Pancreas (tissue), 10 donors: ENCODE data around the gene UBAC2. TPM values are rescaled to one million over a fixed set of nuclear protein-coding genes. Genes with fewer than 3 reads are reported as not detected.

Source experiments
- ATAC-seq, 4 donors: fragments of 200-7000 bp; cut with Tn5 transposase; one replicate each; pipeline versions ENCODE4 v1.8.0 to v1.9.1; 2020; ENCODE audit warnings: mild to moderate bottlenecking in 4 of 4, moderate library complexity in 4 of 4
- DNase-seq, 6 donors: peaks; one replicate each; pipeline ENCODE4 v3.0.0-alpha.2; 2020
- FAIRE-seq: peaks from 2 replicates; lab custom pipeline; 2012; peaks lifted over from hg19 to GRCh38; lab: Jason Lieb, UNC
- H3K27ac ChIP-seq, 4 donors: fragments of 200-600 bp; sonication (generic); 1 replicate in 3 of 4; 2 replicates in 1 of 4; pipeline versions ENCODE4 v1.5.0 to v1.8.0; 2020
- H3K27me3 ChIP-seq, 4 donors: fragments of 200-600 bp; one replicate each; pipeline ENCODE4 v1.8.0; 2021
- H3K36me3 ChIP-seq, 3 donors: fragments of 200-600 bp; sonication (generic) in 1 of 3; one replicate each; pipeline versions ENCODE4 v1.5.0 to v1.8.0; 2020 to 2021
- H3K4me1 ChIP-seq, 3 donors: fragments of 200-600 bp; one replicate each; pipeline ENCODE4 v1.8.0; 2021
- H3K4me3 ChIP-seq, 4 donors: fragments of 200-600 bp; sonication (generic) in 2 of 4; one replicate each; pipeline versions ENCODE4 v1.5.0 to v1.8.0; 2020 to 2021
- H3K9me3 ChIP-seq, 4 donors: fragments of 200-600 bp; one replicate each; pipeline ENCODE4 v1.8.0; 2021
- WGBS, 2 donors: extraction: QIAGEN DNeasy Blood & Tissue Kit; methylation state at CpG; one replicate each; pipeline ENCODE4 v1.1.7; 2013; 5-methylcytosine and 5-hydroxymethylcytosine counted together
- intact Hi-C, 3 donors: fragments of 100-400 bp; cut with DNase I; formaldehyde crosslinking; loops; one replicate each; pipeline versions ENCODE4 v1.11.1 to v1.14.2; 2022
- polyA plus RNA-seq, 2 donors: library from polyadenylated mRNA; stranded (reverse); fragments of 200-250 nt; gene quantifications; one replicate each; pipeline ENCODE4 v1.2.3, GENCODE V29; 2013
- total RNA-seq, 6 donors: library from RNA; stranded (reverse); fragmentation: NEBNext Ultra II Directional in 4 of 6; extraction: Animal tissue kit (Norgen Biotek cat#: 25700) in 4 of 6; gene quantifications; one replicate each; pipeline versions ENCODE4 v1.2.1 to v1.2.4, GENCODE V29; 2021 to 2023
- TF ChIP-seq, protein P1 (sequence below), 4 donors: fragments of 200-600 bp; sonication (generic) in 3 of 4; IDR thresholded peaks; one replicate each; pipeline versions ENCODE4 v1.5.0 to v1.8.0; 2021; ENCODE audit warnings: antibody characterized with exemption in 4 of 4
- donor health status: healthy with polysubstance abuse.
- donor health status: DM: no; HTN: no; CAD: no; lungs with moderate emphysema.
- donor health status: DM: no; HTN: no; CAD: no.
- donor health status: control.
- donor health status: control.
- donor health status: Bipolar disorder and iron deficiency.
- donor health status: DM: yes; HTN: yes; CAD: no.
- donor health status: DM: no; HTN: no; CAD: no.
- donor health status: DM: no; HTN: no; CAD: no.
- donor health status: DM: yes; HTN: yes; CAD: no.

UBAC2 gene
- total and polyA plus RNA-seq, 8 donors = 17.5 to 29.5 (median 26.9) TPM

- DNase-seq (no peak), FAIRE-seq (no peak), ATAC-seq (no peak)
- H3K4me1 ChIP-seq = no peaks in the 10 kb centered on the region
- no peaks in the 10 kb centered on the region for H3K27me3 ChIP-seq
- TF ChIP-seq, protein P1, sequence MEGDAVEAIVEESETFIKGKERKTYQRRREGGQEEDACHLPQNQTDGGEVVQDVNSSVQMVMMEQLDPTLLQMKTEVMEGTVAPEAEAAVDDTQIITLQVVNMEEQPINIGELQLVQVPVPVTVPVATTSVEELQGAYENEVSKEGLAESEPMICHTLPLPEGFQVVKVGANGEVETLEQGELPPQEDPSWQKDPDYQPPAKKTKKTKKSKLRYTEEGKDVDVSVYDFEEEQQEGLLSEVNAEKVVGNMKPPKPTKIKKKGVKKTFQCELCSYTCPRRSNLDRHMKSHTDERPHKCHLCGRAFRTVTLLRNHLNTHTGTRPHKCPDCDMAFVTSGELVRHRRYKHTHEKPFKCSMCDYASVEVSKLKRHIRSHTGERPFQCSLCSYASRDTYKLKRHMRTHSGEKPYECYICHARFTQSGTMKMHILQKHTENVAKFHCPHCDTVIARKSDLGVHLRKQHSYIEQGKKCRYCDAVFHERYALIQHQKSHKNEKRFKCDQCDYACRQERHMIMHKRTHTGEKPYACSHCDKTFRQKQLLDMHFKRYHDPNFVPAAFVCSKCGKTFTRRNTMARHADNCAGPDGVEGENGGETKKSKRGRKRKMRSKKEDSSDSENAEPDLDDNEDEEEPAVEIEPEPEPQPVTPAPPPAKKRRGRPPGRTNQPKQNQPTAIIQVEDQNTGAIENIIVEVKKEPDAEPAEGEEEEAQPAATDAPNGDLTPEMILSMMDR (IDR thresholded peaks at IDR 0.05) = no peak
- 89 to 93% methylated on average over 15 of the region's 15 CpGs for WGBS, 2 donors
- no peak overlapping the region for H3K4me3 ChIP-seq
- H3K9me3 ChIP-seq = no peaks in the 10 kb centered on the region
- peaks cover 0 to 2% (median 0%) of the 10 kb centered on the region in 3 donors for H3K36me3 ChIP-seq
- no peak overlapping the region for H3K27ac ChIP-seq
- intact Hi-C loops = no loop called here
These were observed 180.4 kb downstream of the UBAC2 start for GRCh38 chr13:99380921-99381645.

DNA sequence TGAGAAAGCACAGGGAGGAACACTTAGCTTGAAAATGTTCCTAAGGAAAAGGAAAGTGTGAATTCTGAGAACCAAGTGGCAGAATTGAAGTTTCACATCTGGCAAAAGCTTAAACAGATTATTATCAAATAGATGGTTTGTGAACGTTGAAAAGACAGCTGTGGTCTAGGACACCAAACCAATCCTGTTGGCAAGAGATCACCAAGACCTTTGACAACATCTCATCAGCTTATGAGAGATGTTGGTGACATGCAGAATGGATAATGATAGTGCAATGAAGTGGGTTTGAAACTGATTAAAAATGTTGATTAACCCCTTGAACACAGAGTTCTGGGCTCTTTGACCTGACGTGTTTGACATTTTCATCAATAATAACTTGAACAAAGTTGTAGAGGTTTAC lies 181.1 kb downstream of the UBAC2 start:
- DNase-seq (no peak), ATAC-seq (no peak), FAIRE-seq (no peak)
- Histone ChIP-seq H3K4me3 (no peak overlapping the region), H3K36me3 (peaks cover 0 to 6% (median 0%) of the 10 kb centered on the region in 3 donors), H3K9me3 (no peaks in the 10 kb centered on the region), H3K27ac (no peak overlapping the region), H3K4me1 (no peaks in the 10 kb centered on the region), H3K27me3 (no peaks in the 10 kb centered on the region)
- TF ChIP-seq, protein P1 (IDR thresholded peaks at IDR 0.05) = no peak
- intact Hi-C loops = no loop called here
- WGBS, 2 donors = 78 to 81% methylated on average over 2 of the region's 2 CpGs

DNA sequence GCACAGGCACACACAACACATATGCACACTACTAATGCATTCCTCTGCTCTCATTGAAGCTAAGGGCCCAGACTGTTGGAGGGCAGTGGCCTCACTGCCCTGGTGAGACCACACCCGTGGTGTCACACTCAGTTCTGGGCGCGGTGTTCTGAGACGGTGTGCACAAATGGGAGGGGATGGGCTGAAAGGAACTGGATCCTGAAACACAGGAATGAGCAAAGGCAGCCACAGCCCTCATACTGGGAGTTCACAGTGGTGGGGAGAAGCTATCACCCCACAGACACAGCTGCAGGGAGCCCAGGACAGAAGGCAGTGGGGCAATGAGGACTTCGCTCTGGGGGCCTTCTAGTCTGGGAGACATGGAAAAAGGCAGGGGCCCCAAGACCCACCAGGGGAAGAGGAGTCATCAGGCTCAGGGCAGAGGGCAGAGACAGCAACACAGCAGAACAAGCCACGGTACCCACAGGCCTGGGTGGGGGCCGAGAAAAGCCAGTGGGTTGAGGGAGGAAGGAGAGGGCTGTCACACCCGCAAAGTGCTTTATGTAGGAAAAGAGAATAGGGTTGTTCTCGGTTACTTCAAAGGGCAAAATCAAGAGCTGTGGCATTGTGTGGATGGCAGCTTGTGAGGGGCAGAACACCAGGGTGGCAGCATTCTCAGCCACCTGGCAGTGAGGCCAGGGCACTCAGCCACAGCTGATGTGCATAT lies 181.9 kb downstream of the UBAC2 start:
- no peak overlapping the region for H3K4me3 ChIP-seq
- DNase-seq (no peak), ATAC-seq (peak in 1 of 4 donors; percentile 46), FAIRE-seq (no peak)
- peaks cover 0 to 6% (median 0%) of the 10 kb centered on the region in 3 donors for H3K36me3 ChIP-seq
- intact Hi-C loops = no loop called here
- H3K9me3 ChIP-seq = no peaks in the 10 kb centered on the region
- no peaks in the 10 kb centered on the region for H3K27me3 ChIP-seq
- WGBS, 2 donors = 90% methylated on average over 9 of the region's 9 CpGs
- no peaks in the 10 kb centered on the region for H3K4me1 ChIP-seq
- TF ChIP-seq, protein P1 (IDR thresholded peaks at IDR 0.05) = no peak
- H3K27ac ChIP-seq = no peak overlapping the region

DNA sequence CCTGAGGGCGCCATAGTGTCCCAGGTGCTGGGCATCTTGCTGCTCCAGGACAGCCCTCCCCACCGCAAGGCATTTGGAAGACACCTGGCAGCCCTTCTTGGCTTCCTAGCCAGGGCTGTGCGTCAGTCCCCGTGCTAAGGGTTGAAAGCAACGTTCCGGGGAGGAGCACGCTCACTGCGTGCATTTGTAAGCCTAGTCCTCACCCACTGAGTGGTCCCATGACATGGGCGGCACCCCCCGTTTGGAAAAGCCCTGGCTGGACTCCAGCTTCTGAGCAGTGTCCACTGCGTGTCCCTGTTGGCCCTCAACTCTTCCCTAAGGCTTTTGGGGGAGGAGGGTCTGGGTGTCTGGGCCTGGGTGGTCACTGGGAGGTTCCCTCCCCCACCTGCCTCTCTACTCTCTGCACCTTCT lies 182.9 kb downstream of the UBAC2 start:
- H3K4me1 ChIP-seq = no peaks in the 10 kb centered on the region
- H3K9me3 ChIP-seq = no peaks in the 10 kb centered on the region
- DNase-seq (no peak), ATAC-seq (no peak), FAIRE-seq (no peak)
- 89 to 97% methylated on average over 11 of the region's 11 CpGs for WGBS, 2 donors
- TF ChIP-seq, protein P1 (IDR thresholded peaks at IDR 0.05) = no peak
- intact Hi-C loops = no loop called here
- no peak overlapping the region for H3K4me3 ChIP-seq
- no peak overlapping the region for H3K27ac ChIP-seq
- no peaks in the 10 kb centered on the region for H3K27me3 ChIP-seq
- peaks cover 0 to 6% (median 0%) of the 10 kb centered on the region in 3 donors for H3K36me3 ChIP-seq
